GM21381 (cell line): Measurements from ENCODE around the gene MAGEF1.
A peak's percentile ranks its signal among the peaks of the same experiment; 100 is the strongest.

Experiments
- ATAC-seq: cut with Tn5 transposase; IDR thresholded peaks from one replicate; pipeline ENCODE4 v1.9.1; 2021; ENCODE audit warnings: mild to moderate bottlenecking, moderate library complexity; ENCODE audit not compliant: unreplicated experiment

Gene MAGEF1, protein sequence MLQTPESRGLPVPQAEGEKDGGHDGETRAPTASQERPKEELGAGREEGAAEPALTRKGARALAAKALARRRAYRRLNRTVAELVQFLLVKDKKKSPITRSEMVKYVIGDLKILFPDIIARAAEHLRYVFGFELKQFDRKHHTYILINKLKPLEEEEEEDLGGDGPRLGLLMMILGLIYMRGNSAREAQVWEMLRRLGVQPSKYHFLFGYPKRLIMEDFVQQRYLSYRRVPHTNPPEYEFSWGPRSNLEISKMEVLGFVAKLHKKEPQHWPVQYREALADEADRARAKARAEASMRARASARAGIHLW

DNA sequence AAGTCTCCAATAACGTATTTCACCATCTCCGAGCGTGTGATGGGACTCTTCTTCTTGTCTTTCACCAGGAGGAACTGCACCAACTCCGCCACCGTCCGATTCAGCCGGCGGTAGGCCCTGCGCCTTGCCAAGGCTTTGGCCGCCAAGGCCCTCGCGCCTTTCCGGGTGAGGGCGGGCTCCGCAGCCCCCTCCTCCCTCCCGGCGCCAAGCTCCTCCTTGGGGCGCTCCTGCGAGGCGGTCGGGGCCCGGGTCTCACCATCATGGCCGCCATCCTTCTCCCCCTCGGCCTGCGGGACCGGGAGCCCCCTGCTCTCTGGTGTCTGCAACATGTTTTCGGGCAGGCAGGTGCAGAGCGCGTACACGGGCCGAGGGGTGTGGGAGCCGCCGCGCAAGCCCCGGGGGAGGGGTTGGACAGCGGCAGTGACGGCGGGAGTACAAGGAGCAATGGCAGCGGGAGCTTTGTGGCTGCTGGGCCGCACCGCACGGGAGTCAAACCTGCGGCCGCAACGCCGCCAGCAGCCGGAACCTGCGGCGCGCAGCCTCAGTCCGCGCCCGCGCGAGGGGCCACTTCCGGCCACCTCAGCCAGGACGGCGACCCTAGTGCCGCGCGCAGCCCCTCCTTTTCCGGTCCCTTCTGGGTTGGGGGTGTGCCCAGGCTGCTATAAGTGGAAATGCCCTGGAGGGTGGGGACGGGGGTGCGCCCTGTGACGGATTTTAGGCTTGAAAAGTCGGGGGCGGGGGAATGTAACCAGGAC, at the start of gene MAGEF1:
Gene MAGEF1, minus strand, starts transcription at position 572 of the 755 bp plus-strand sequence. Its CDS starts 243 bp downstream, at position 329.
- peak; percentile 78 for ATAC-seq

DNA sequence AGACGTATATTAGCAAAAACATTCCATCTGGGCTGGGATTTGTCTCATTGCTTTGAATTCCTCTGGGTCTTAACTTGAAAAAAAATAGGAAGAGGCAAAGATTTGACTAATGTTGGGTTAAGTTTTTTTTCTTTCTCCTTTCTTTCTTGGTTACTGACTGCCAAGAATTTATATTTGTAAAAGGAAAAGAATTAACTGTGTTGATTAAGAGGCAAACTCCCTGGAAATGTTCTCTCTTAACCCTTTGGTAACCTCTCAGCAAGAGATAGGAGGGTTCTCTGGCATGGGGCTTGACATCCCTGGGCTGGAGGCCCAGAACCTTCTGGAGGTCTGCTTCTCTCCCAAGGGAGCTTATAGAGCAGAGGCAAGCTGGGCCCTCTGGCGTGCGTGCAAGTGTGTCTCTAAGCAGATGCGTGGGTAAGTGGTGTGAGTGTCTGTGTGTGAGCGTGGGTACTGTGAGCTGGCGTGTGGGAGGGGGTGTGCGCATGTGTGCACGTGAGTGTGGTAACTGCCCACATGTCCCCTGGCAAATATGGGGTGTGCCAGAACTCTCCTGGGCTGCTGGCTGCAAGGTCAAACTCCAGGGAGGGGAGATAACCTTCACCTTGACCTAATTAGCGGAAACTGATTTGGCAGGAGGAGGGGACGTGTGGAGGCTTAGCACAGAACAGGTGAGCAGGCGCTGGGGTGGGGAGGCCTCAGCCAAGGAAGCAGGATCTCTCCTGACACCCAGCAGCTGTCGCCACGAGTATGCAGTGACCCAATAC, 49.4 kb upstream of the MAGEF1 start:
- ATAC-seq, result no peak

DNA sequence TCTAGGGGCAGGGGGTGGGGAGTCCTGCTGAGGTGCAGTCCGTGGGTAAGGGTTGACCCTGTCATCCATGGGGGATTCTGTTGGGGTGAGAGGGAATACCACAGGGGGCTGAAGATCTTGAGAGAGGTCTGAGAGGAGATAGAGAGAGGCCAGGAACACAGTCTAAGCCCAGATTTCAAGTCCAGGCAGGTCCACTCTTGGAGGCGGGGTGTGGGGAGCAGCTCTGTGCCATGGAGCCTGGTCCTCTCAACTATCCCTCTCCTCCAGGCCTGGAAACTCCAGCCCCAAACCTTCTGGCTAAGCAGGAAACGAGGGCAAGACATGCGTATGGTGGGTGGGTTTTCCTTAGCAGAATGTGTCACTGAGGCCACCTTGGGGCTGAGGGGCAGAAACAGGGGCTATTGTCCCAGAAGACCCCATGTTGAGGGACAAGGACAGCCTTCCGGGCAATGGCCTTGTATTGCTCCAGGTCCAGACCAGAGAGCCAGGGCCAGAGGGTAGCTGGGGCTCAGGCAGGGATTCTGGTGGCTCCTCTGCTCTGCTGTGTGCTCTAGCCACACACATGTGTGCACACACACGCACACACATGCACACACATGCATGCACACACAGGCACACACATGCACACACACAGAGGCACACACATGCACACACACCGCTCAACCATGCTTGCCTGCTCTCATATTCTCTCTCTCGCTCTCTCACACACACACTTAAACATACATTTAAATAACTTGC, 48.6 kb upstream of the MAGEF1 start:
- no peak for ATAC-seq

DNA sequence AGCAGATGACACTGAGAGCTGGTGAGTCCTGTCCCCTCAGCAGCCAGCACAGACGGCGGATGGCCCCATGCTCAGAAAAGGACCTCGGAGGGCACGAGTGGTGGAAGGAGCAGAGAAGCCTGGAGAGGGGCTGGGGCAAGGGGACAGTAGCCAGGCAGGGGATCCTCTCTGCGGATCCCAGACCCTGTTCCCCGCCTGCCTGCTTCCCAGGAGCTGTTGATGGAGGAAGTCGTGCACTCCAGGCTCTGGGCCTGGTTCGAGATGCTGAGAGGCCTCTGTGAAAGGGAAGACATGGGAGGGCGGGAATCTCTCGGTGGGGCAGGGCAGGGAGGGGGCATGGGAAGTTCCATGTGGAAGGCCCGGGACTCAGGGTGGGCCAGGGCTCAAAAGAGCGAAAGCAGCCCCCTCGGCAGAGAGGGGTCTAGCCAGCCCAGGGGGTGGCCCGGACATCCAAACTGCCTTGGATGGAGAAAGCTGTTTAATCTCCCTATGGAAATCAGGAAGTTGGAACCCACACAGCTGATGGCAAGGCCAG, 47.9 kb upstream of the MAGEF1 start:
- ATAC-seq, result no peak

DNA sequence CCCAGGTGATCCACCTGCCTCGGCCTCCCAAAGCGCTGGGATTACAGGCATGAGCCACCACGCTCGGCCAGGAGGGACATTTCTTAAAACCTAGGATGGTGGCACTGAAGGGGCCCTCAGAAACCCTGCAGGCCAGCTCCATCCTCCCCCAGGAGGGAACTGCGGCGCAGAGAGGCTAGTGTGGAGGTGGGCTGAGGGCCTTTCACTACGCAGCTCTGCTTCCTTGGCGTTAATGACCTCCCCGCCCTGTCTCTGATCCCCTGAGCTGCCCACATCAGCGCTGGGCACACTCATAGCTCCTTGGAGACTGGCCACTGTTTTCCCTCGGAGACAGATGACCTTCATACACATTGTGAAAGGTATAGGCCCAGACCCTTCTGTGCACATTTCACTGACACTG, 46.2 kb upstream of the MAGEF1 start:
- ATAC-seq, result no peak

DNA sequence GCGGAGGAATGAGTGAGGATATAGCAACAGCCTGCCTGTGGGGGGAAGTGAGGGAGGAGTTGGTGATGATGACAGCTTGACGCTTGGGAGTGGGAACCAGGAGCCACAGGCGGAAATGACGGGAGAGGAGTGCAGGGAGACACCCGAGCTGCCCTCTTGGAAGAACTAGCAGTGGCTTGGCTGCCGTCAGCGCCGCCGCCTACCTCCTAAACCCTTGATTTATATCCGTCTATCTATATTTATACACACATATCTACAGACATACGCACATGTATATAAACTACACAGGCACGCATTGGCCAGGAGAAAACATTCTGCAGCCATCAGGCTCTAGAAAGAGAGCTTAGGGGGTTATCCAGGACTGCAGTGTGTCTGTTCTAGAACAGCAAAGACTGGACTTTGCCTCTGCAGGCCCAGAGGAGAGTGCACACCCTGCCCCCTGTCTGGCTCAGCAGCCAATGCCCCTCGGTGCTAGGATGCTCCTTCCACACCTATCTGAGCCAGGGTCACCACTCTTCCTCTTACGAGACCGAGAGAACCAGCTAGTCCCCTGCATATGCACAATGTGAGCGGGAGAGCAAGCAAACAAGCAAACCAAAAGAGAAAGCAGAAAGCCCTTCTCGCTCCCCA, 45.3 kb upstream of the MAGEF1 start:
- ATAC-seq, result no peak

DNA sequence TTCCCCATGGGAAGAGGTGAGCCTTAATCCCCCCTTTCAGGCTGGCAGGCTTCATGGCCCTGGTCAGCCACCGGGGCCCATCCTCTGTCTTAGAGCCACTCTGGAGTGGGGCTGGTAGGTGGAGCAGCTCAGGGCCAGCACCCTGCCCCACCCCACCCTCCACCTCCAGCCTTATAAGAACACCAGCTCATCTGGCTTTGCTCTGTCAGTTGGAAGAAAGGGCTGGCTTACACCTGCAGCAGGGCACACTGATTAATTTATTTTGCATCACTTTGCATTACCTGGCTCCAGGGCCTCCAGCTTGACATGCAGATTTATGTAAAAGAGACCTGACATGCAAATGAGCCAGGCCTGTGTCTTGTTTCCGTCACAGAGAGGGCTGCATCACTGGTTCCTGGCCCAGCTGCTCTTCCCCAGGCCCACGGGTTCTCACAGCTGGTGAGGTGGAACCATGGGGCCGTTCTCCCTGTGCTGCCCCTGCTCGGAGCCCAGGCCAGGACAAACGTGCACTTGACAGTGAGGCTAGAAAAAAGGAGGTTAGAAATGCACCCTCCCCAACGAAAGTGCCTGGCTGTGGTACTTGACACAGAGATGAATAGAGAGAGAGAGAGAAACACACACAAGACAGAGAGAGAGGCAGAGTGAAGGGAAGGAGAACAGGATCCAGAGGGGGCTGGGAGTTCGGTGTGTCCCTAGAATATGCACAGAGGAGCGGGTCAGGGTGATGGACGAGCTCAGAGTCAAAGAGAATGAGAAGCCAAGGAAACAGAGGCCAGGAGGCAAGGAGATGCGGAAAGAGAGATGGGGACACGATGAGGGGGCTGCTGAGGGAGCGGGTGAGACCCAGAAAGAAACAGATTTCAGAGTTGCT, 44.5 kb upstream of the MAGEF1 start:
- ATAC-seq, result no peak

DNA sequence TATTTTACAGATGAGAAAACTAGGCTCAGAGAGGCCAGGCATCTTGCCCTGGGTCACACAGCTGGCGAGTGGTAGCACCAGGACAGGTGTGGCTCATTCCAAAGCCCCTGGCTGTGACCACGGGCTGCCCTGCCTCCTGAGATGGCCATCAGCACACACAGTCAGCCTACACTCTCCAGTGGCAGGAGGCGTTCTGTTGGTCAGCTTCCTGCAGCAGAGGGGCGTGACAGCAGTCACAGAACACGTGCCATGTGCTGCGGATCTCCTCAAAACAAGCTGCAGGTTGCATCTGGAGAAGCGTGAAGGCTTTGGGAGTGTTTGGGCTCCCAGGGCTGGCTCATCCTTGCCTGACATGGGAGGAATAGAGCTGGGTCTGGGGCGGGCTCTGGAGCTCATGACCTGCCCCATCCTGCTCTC, 43.5 kb upstream of the MAGEF1 start:
- no peak for ATAC-seq

DNA sequence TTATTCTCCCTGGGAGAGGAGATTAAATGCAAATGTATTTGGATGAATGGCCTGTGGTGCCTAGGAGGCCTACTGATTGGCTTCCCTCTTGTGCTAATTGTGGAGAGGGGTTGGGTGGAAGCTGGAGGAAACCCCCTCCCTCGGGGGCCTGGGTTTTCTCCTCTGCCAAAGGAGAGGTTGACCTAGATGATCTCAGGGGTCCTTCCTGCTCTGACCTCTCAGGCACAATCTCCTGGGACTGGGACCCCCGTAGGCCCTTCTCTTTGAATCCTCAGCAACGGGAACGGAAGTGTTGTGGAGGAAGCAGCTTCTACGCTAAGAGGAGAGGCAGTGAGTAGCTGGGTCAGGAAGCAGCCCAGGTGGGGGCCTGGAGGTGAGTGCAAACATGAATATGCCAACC, 40.5 kb upstream of the MAGEF1 start:
- no peak for ATAC-seq

DNA sequence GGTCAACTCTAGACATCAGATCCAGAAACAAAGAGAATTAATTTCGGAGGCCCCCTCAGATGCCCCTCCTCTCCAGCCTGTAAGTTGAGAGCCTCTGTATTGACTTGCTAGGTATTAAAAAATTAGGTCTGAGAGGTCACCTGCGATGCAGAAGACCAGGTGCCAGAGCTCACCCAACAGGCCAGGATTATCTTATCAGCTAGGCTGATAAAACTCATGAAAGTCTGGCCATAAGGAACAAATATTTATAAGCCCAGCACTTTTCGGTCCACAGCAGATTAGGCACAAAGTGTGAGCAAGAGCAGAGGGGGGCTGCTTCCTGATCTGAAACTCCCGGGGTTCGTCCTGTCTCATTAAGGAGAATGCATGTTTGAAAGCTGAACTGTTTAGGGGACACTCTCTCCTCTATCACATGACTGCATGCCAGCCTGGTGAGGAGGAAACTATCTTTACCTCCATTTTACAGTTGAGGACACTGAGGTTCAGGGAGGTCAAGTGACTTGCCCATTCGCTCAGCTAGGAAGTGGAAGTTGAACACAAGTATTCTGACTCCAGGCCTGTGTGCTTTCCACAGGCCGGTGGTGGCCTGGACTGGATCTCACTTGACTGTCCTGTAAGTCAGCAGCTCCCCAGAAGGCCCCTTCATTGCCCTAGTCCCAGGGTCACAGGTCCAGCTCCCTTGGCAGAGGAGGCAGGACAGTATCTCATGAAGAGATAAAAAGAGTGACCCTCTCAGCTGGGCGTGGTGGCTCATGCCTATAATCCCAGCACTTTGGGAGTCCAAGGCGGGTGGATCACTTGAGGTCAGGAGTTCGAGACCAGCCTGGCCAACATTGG, 39.6 kb upstream of the MAGEF1 start:
- no peak for ATAC-seq

DNA sequence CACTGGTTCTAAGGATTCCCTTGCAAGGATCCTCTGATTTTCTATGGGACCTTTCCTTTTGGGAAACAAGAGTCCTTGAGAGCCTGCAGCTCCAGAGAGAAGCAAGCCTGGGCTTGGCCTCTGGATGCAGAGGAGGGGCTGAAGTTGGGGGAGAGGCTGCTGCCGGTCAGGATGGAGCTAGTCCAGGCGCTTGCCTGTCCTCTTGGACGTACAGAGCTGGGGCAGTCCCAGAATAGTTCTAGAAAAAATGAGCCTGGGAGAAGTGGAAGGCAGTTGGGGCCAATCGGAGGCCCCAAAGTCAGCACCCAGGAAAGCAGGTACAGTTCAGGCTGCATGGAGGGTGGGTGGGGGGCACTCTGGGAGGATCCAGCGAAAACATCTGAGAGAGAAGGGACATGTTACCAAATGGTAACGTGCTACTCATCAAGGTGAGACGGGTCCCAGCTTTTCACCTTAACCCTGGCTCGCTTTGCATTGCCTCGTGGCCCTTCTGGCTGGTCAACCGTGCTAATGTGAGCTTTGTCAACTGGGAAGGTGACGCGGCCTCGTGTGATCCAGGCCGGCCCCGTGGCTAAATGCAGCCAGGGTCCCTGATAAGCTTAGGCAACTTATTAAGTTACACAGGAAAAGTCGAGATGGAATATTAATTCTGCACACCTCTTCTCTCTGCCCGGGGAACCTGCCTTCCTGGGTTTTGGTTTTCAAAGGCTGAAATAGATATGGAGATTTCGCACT, 38.7 kb upstream of the MAGEF1 start:
- no peak for ATAC-seq

DNA sequence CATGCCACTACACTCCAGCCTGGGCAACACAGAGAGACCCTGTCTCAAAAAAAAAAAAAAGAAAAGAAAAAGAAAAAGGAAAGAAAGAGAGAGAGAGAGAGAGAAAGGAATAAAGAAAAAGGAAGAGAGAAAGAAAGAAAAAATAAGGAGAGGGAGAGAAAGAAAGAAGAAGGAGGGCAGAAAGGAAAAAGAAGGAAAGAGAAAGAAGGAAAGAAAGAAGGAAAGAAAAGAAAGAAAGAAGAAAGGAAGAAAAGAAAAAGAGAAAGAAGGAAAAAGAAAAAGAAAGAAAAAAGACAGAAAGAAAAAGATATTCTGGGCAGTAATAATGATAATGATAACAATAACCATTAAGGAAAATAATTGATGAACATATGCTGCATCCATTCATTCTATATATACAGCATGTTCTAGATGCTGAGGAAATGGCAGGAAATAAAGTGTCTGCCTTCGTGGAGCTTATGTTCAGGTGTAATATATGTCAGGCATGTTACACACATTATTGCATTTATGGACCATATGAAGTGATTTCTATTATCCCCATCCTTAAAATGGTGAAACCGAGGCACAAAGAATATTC, 37.4 kb upstream of the MAGEF1 start:
- no peak for ATAC-seq

DNA sequence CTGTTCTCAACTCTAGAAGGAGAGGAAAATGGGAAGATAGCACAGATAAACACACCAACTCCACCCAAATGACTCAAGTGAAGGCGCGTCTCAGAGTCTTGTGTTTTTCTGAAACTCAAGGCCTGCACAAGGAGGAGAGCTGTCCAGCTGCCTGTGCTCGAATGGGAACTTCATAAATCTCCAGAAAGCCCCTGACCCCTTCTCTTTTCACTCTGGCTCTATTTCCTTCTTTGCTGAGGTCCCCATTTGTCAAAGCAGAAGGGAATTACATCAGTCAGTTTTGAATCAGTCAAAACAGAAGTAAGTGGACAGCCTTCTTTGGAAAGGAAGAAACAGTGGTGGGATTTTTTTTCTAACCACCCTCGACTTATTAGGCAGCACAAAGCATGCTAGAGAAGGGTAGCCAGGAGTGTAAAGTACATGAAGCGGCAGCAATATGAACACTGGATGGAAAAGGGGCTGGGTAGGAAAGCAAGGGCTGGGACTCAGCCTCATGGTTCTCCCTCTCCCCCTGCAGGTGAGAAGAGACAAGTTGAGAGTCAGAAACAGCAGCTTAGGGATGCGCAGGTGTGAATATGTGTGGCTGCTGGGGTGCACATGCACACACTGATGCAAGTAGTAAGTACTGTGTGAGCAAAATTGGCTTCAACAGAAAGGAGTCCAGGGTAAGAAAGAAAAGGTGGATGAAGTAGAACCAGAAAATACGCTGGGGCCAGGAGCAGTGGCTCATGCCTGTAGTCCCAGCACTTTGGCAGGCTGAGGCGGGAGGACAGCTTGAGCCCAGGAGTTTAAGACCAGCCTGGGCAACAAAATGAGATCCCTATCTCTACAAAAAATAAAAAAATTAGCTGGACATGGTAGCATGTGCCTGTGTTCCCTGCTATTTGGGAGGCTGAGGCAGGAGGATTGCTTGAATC, 36.6 kb upstream of the MAGEF1 start:
- ATAC-seq, result peak; percentile 42

DNA sequence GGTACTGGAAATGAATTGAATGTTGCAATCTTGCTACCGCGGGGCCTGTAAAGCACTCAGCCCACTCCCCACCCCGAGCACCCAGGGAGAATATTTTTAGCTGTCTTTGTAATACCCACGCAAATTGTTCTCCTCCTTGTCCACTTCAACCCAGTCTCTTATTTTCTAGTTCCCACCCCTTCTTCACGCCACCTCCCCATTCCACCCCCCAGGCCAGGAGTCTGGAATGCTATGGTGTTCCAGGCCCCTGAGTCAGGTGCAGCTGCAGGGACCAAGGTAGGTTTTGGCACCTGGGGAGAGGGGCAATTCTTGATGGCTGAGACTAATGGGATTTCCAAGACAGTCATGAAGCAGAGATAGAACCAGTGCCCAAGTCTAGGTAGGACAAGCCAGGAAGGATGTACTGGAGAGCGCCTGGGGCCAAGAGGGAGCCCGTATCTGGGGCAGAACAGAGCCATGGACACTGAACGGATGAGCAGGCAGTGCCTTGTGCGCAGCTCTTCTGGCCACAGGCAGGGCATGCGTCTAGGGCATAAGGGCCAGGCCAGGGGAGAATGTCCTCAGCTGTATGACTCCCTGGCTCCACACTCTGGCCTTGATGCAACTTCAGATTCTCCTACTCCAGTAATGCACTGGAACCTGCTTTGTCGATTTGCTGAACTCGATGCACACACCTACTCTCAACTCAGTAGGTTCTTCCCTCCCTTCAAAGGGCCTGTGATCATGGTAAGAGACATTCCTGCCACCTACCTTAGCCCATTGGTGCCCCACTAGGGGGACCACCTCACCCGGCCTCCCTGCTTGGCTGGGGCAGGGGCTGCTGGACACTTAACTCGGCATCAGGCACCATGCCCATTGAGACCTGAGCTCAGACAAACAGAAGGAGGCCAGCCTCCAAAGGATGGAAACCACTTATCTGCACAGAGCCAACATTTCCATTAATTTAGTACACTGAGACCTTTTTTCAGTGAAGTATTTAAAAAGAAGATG, 34.6 kb upstream of the MAGEF1 start:
- ATAC-seq, result no peak

DNA sequence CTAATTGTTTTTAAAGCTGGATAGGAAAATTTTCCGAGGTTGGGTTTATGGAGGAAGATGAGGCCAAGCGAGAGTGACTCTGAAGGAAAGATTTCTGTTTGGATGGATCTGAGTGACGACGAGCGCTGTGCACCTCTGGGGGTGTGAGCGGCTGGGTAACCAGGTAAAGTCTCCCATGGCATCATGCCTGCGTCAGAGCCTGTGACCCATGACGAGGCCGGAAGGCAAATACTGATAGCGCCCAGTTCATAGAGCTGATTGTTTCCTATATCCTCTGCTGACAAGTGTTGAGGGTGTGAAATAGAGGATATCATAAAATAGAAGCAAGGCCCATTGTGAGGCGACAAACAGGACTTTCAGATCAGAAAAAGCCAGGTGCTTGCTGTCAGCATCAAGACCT, 33.7 kb upstream of the MAGEF1 start:
- no peak for ATAC-seq
